Left kidney (tissue), 2 donors: ENCODE results near the gene SLC37A3. TPM values are rescaled to one million over a fixed set of nuclear protein-coding genes. Genes with fewer than 3 reads are reported as not detected.
"Not testable (repeated sequence)": the region's sequence is repeated elsewhere in the genome, so short reads cannot be mapped to it uniquely, and the experiment has no call there.

ENCODE experiments used
- DNase-seq: peaks from one replicate; pipeline ENCODE4 v3.0.0-alpha.2; 2013
- polyA plus RNA-seq: library from polyadenylated mRNA; unstranded; fragments of 120-200 nt; gene quantifications from one replicate; pipeline ENCODE4 v1.2.1, GENCODE V29; 2013; ENCODE audit not compliant: insufficient read length

Gene SLC37A3
- polyA plus RNA-seq, 1 donor = 63.4 TPM

GRCh38 chr7:140348161-140348849 is 50.0 kb downstream of the SLC37A3 start:
- no peak for DNase-seq

GRCh38 chr7:140347218-140347617 is 51.1 kb downstream of the SLC37A3 start:
- no peak for DNase-seq

- DNase-seq = no peak
Observed at GRCh38 chr7:140345426-140345825, 52.9 kb downstream of the SLC37A3 start.

GRCh38 chr7:140342727-140343514 is 55.4 kb downstream of the SLC37A3 start:
- DNase-seq = peak; percentile 24

GRCh38 chr7:140338959-140339358 is 59.4 kb downstream of the SLC37A3 start:
- not testable (repeated sequence) for DNase-seq

GRCh38 chr7:140334341-140335057 is 63.8 kb downstream of the SLC37A3 start:
- DNase-seq = no peak

GRCh38 chr7:140333686-140334085 is 64.6 kb downstream of the SLC37A3 start:
- no peak for DNase-seq

GRCh38 chr7:140333223-140333622 is 65.1 kb downstream of the SLC37A3 start:
- DNase-seq = no peak

- no peak for DNase-seq
Observed at GRCh38 chr7:140330595-140330994, 67.7 kb downstream of the SLC37A3 start.

GRCh38 chr7:140330128-140330527 is 68.2 kb downstream of the SLC37A3 start:
- DNase-seq = no peak

- DNase-seq = no peak
Observed at GRCh38 chr7:140327261-140327661, 71.1 kb downstream of the SLC37A3 start.

- DNase-seq = peak; percentile 77
Observed at GRCh38 chr7:140326116-140326928, 72.0 kb downstream of the SLC37A3 start.

- no peak for DNase-seq
Observed at GRCh38 chr7:140325600-140325999, 72.7 kb downstream of the SLC37A3 start.

- no peak for DNase-seq
Observed at GRCh38 chr7:140324714-140325113, 73.6 kb downstream of the SLC37A3 start.

- no peak for DNase-seq
Observed at GRCh38 chr7:140322759-140323158, 75.6 kb downstream of the SLC37A3 start.

GRCh38 chr7:140320078-140320477 is 78.3 kb downstream of the SLC37A3 start:
- not testable (repeated sequence) for DNase-seq

- DNase-seq = no peak
Observed at GRCh38 chr7:140317999-140318398, 80.3 kb downstream of the SLC37A3 start.

- no peak for DNase-seq
Observed at GRCh38 chr7:140317597-140317996, 80.7 kb downstream of the SLC37A3 start.

- DNase-seq = no peak
Observed at GRCh38 chr7:140316165-140316661, 82.1 kb downstream of the SLC37A3 start.

- no peak for DNase-seq
Observed at GRCh38 chr7:140315498-140316164, 82.7 kb downstream of the SLC37A3 start.
